Measurements from ENCODE around the gene ZNF664.

DNA sequence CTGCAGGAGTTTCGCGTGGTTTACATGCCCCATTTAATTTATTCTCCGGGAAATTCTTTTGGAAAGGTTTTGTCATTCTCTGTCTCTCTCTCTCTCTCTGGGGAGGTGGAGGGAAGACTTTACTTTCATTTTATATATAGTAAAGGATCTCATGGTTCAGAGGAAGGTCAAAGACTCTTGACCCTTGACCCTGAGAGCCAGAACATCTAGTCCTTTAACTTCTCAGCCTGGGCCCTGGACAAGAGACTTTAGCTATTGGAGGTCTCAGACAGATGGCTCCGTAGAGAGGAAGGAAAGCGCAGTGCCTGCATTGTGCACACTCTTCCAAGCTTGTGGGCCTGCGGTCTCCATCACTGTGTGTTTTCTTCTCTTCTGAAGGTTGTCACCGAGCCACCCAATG lies 44.1 kb upstream of the ZNF664 start:
- TF ChIP-seq CTCF (IDR thresholded peaks at IDR 0.05) (no peak), POLR2A (IDR thresholded peaks at IDR 0.05) (no peak)

All from esophagus squamous epithelium (tissue), 4 donors.